ENCODE results near the gene RIF1. TPM values are rescaled to one million over a fixed set of nuclear protein-coding genes. Genes with fewer than 3 reads are reported as not detected.

RIF1 gene
- total RNA-seq, 4 donors from 2014 or later, result 22.6 to 28.7 (median 25.7) TPM

GRCh38 chr2:151423760-151424159 lies 14.1 kb downstream of the RIF1 start:
- TF ChIP-seq CTCF (IDR thresholded peaks at IDR 0.05 in 4 of 5, conservative IDR thresholded peaks at IDR 0.05 in 1 of 5) (no peak), POLR2A (IDR thresholded peaks at IDR 0.05) (no peak)
- in situ Hi-C loops (cut with MboI; ENCODE audit: low sequenced_read_pairs in 4 of 4) (loop anchor here in 2 of 4 donors (25.0 kb wide), 1 partner anchor 1836 kb away; the partner anchor contains the start of gene MMADHC (in 2 of the 2)), intact Hi-C loops (cut with DNase I; ENCODE audit: low total_unique reads) (no loop called here)
- ATAC-seq (no peak), DNase-seq (no peak)
- H3K27me3 ChIP-seq, result no peaks in the 10 kb centered on the region
- no peaks in the 10 kb centered on the region for H3K9me3 ChIP-seq
- no peak overlapping the region for H3K27ac ChIP-seq
- H3K4me3 ChIP-seq, result no peak overlapping the region
- peaks cover 0 to 59% of the 10 kb centered on the region in 2 donors for H3K36me3 ChIP-seq
- H3K4me1 ChIP-seq, result no peaks in the 10 kb centered on the region

GRCh38 chr2:151437630-151438029 lies 27.9 kb downstream of the RIF1 start:
- Histone ChIP-seq H3K27ac (no peak overlapping the region), H3K27me3 (no peaks in the 10 kb centered on the region), H3K4me3 (no peak overlapping the region), H3K36me3 (peaks cover 10 to 81% of the 10 kb centered on the region in 2 donors), H3K9me3 (no peaks in the 10 kb centered on the region), H3K4me1 (no peaks in the 10 kb centered on the region)
- TF ChIP-seq CTCF (IDR thresholded peaks at IDR 0.05 in 4 of 5, conservative IDR thresholded peaks at IDR 0.05 in 1 of 5), result peak; percentile 29 to 75 (median 46)
- no peak for TF ChIP-seq POLR2A (IDR thresholded peaks at IDR 0.05)
- ATAC-seq (no peak), DNase-seq (no peak)
- in situ Hi-C loops (cut with MboI; ENCODE audit: low sequenced_read_pairs in 4 of 4), result loop anchor here in 1 of 4 donors (25.0 kb wide), 1 partner anchor 1850 kb away; the partner anchor contains the start of gene MMADHC
- intact Hi-C loops (cut with DNase I; ENCODE audit: low total_unique reads), result no loop called here

GRCh38 chr2:151438506-151438905 lies 28.8 kb downstream of the RIF1 start:
- TF ChIP-seq POLR2A (IDR thresholded peaks at IDR 0.05) (no peak), CTCF (IDR thresholded peaks at IDR 0.05 in 4 of 5, conservative IDR thresholded peaks at IDR 0.05 in 1 of 5) (no peak)
- no peak for ATAC-seq
- peaks cover 10 to 72% of the 10 kb centered on the region in 2 donors for H3K36me3 ChIP-seq

GRCh38 chr2:151439127-151439526 lies 29.4 kb downstream of the RIF1 start:
- Histone ChIP-seq H3K9me3 (no peaks in the 10 kb centered on the region), H3K4me1 (no peaks in the 10 kb centered on the region), H3K27me3 (no peaks in the 10 kb centered on the region), H3K36me3 (peaks cover 10 to 72% of the 10 kb centered on the region in 2 donors), H3K4me3 (no peak overlapping the region), H3K27ac (no peak overlapping the region)
- no peak for DNase-seq
- ATAC-seq, result no peak
- in situ Hi-C loops (cut with MboI; ENCODE audit: low sequenced_read_pairs in 4 of 4) (loop anchor here in 1 of 4 donors (25.0 kb wide), 1 partner anchor 1852 kb away; the partner anchor contains the start of gene MMADHC), intact Hi-C loops (cut with DNase I; ENCODE audit: low total_unique reads) (no loop called here)
- no peak for TF ChIP-seq CTCF (IDR thresholded peaks at IDR 0.05 in 4 of 5, conservative IDR thresholded peaks at IDR 0.05 in 1 of 5)
- no peak for TF ChIP-seq POLR2A (IDR thresholded peaks at IDR 0.05)

More at GRCh38 chr2:151438506-151438905, 28.8 kb downstream of the RIF1 start:
- H3K27ac ChIP-seq, result no peak overlapping the region
- in situ Hi-C loops (cut with MboI; ENCODE audit: low sequenced_read_pairs in 4 of 4) (loop anchor here in 1 of 4 donors (25.0 kb wide), 1 partner anchor 1851 kb away; the partner anchor contains the start of gene MMADHC), intact Hi-C loops (cut with DNase I; ENCODE audit: low total_unique reads) (no loop called here)
- no peak overlapping the region for H3K4me3 ChIP-seq
- no peaks in the 10 kb centered on the region for H3K4me1 ChIP-seq
- DNase-seq, result no peak
- no peaks in the 10 kb centered on the region for H3K27me3 ChIP-seq
- no peaks in the 10 kb centered on the region for H3K9me3 ChIP-seq

- in situ Hi-C loops (cut with MboI; ENCODE audit: low sequenced_read_pairs in 4 of 4), result no loop called here
Observed at GRCh38 chr2:151459358-151459757, 49.7 kb downstream of the RIF1 start.

More at GRCh38 chr2:151459358-151459757, 49.7 kb downstream of the RIF1 start:
- Histone ChIP-seq H3K4me3 (no peak overlapping the region), H3K9me3 (no peaks in the 10 kb centered on the region), H3K36me3 (peaks cover 0 to 37% of the 10 kb centered on the region in 2 donors), H3K27ac (no peak overlapping the region), H3K4me1 (no peaks in the 10 kb centered on the region), H3K27me3 (no peaks in the 10 kb centered on the region)
- intact Hi-C loops (cut with DNase I; ENCODE audit: low total_unique reads), result no loop called here
- no peak for TF ChIP-seq POLR2A (IDR thresholded peaks at IDR 0.05)
- no peak for TF ChIP-seq CTCF (IDR thresholded peaks at IDR 0.05 in 4 of 5, conservative IDR thresholded peaks at IDR 0.05 in 1 of 5)
- DNase-seq (no peak), ATAC-seq (no peak)

All from gastrocnemius medialis (tissue), 4 donors.